Heart left ventricle (tissue), 16 donors: ENCODE data around the gene SH3RF2. TPM values are rescaled to one million over a fixed set of nuclear protein-coding genes. Genes with fewer than 3 reads are reported as not detected.

ENCODE experiments used
- ATAC-seq, 4 donors: fragments of 200-7000 bp; cut with Tn5 transposase; one replicate each; pipeline ENCODE4 v1.9.1; 2020 to 2022; ENCODE audit warnings: moderate library complexity in 4 of 4, mild to moderate bottlenecking in 3 of 4, moderate number of reproducible peaks in 1 of 4
- DNase-seq, 5 donors: peaks; one replicate each; pipeline ENCODE4 v3.0.0-alpha.2; 2020
- H3K27ac ChIP-seq, 12 donors: fragments of 200-600 bp; sonication (generic) in 4 of 12; one replicate each; pipeline versions ENCODE4 v1.5.0 to v1.8.0; 2016 to 2022; ENCODE audit warnings: mild to moderate bottlenecking in 2 of 12
- H3K27me3 ChIP-seq, 9 donors: fragments of 200-600 bp; sonication (generic) in 2 of 9; one replicate each; pipeline versions ENCODE4 v1.5.1 to v1.8.0; 2016 to 2022; ENCODE audit warnings: mild to moderate bottlenecking in 3 of 9
- H3K36me3 ChIP-seq, 9 donors: fragments of 200-600 bp; sonication (generic) in 2 of 9; one replicate each; pipeline versions ENCODE4 v1.5.0 to v1.8.0; 2018 to 2022; ENCODE audit warnings: mild to moderate bottlenecking in 2 of 9
- H3K4me1 ChIP-seq, 12 donors: fragments of 200-600 bp; sonication (generic) in 4 of 12; one replicate each; pipeline versions ENCODE4 v1.5.0 to v1.8.0; 2016 to 2022; ENCODE audit warnings: mild to moderate bottlenecking in 3 of 12
- H3K4me3 ChIP-seq, 12 donors: fragments of 200-600 bp; sonication (generic) in 4 of 12; one replicate each; pipeline versions ENCODE4 v1.5.0 to v1.8.0; 2017 to 2022; ENCODE audit warnings: mild to moderate bottlenecking in 9 of 12, moderate library complexity in 4 of 12
- H3K9me3 ChIP-seq, 12 donors: fragments of 200-600 bp; sonication (generic) in 4 of 12; one replicate each; pipeline versions ENCODE4 v1.5.0 to v1.8.0; 2016 to 2022; ENCODE audit warnings: mild to moderate bottlenecking in 1 of 12
- CTCF ChIP-seq, 12 donors: fragments of 200-600 bp; sonication (generic) in 4 of 12; IDR thresholded peaks; one replicate each; pipeline versions ENCODE4 v1.5.0 to v1.8.0; 2018 to 2022; ENCODE audit warnings: antibody characterized with exemption in 12 of 12, mild to moderate bottlenecking in 5 of 12
- POLR2A ChIP-seq, 2 donors: fragments of 450-650 bp; IDR thresholded peaks; one replicate each; pipeline ENCODE4 v1.6.1; 2017; ENCODE audit warnings: antibody characterized with exemption in 2 of 2, mild to moderate bottlenecking in 2 of 2, moderate library complexity in 2 of 2
- WGBS, 4 donors: extraction: QIAGEN DNeasy Blood & Tissue Kit in 2 of 4; methylation state at CpG; one replicate each; pipeline versions ENCODE4 v1.1.5 to v1.1.7; 2013 to 2018; 5-methylcytosine and 5-hydroxymethylcytosine counted together
- intact Hi-C, 10 donors: fragments of 100-400 bp; cut with DNase I; formaldehyde crosslinking; loops; one replicate each; pipeline versions ENCODE4 v1.11.1 to v1.14.2; 2022
- polyA plus RNA-seq, 2 donors: library from polyadenylated mRNA; stranded (reverse); fragments of 200-250 nt; gene quantifications; one replicate each; pipeline ENCODE4 v1.2.3, GENCODE V29; 2013
- total RNA-seq, 9 donors: library from RNA; depleted of rRNA in 2 of 9; stranded (reverse); fragments of >200 nt in 2 of 9; fragmentation: NEBNext Ultra II Directional in 3 of 9; extraction: Animal tissue kit (Norgen Biotek cat#: 25700) in 3 of 9; gene quantifications; one replicate each; pipeline versions ENCODE4 v1.1.0 to v1.2.4, GENCODE V29; 2016 to 2023
- donor health status: ischemic (EF 13 %, LVEDD 7.1; RV severe dilation, severe dysfunction).
- donor health status: healthy with polysubstance abuse.
- donor health status: DM: no; HTN: yes; CAD: no.
- donor health status: DM: no; HTN: no; CAD: no.
- donor health status: ischemic (EF 25% LVEDD 6.9; RV normal size, moderate dysfunction).
- donor health status: ischemic (EF 25% LVEDD 5.7; RV mildly dilated, moderate dysfunction).
- donor health status: healthy.
- donor health status: DM: yes; HTN: yes; CAD: no.
- donor health status: ischemic (EF 35%, LVEDD 5.7; RV mildly dilated, moderate dysfunction).
- donor health status: nonischemic (EF 11% LVEDD 7.7; RV severe dilation, severe dysfunction).
- donor health status: DM: yes; HTN: yes; CAD: no.
- donor health status: PGD.
- donor health status: ischemic (EF 29% LVEDD 5.4; RV normal size, mild dysfunction).
- donor health status: nonischemic (EF 23%, LVEDD 6.1; RV moderate dilation, normal function).

Gene SH3RF2
- total and polyA plus RNA-seq, 11 donors = 31.3 to 750 (median 180) TPM

GRCh38 chr5:145982572-145983318, 46.4 kb downstream of the SH3RF2 start:
- Histone ChIP-seq H3K4me3 (no peak overlapping the region), H3K27ac (peak overlapping the region in 2 of 12 donors; percentile 20 to 36), H3K4me1 (peaks cover 0 to 44% (median 18%) of the 10 kb centered on the region in 12 donors), H3K36me3 (no peaks in the 10 kb centered on the region), H3K27me3 (no peaks in the 10 kb centered on the region), H3K9me3 (no peaks in the 10 kb centered on the region)
- TF ChIP-seq POLR2A (IDR thresholded peaks at IDR 0.05) = no peak
- TF ChIP-seq CTCF (IDR thresholded peaks at IDR 0.05) = no peak
- intact Hi-C loops = loop anchor here in 2 of 10 donors (5.0 kb wide), 1 partner anchor 45 kb away; the partner anchor contains the start of gene SH3RF2 (in 2 of the 2)
- DNase-seq (no peak), ATAC-seq (no peak)
- WGBS, 4 donors = 71 to 80% (median 76%) methylated on average over 3 of the region's 3 CpGs

GRCh38 chr5:145983446-145983845, 47.1 kb downstream of the SH3RF2 start:
- Histone ChIP-seq H3K9me3 (no peaks in the 10 kb centered on the region), H3K36me3 (no peaks in the 10 kb centered on the region), H3K27ac (peak overlapping the region in 2 of 12 donors; percentile 20 to 36), H3K4me1 (peaks cover 0 to 37% (median 12%) of the 10 kb centered on the region in 12 donors), H3K4me3 (no peak overlapping the region), H3K27me3 (no peaks in the 10 kb centered on the region)
- peak; percentile 35 to 68 (median 43) for ATAC-seq
- DNase-seq = peak in 2 of 5 donors; percentile 14 to 31
- no peak for TF ChIP-seq CTCF (IDR thresholded peaks at IDR 0.05)
- no peak for TF ChIP-seq POLR2A (IDR thresholded peaks at IDR 0.05)
- 30 to 50% (median 41%) methylated on average over 2 of the region's 2 CpGs for WGBS, 4 donors
- intact Hi-C loops = loop anchor here in 2 of 10 donors (5.0 kb wide), 1 partner anchor 46 kb away; the partner anchor contains the start of gene SH3RF2 (in 2 of the 2)

- no peak overlapping the region for H3K4me3 ChIP-seq
- no peak for DNase-seq
- WGBS, 4 donors = 57 to 68% (median 62%) methylated on average over 2 of the region's 2 CpGs
- H3K27ac ChIP-seq = peak overlapping the region in 2 of 12 donors; percentile 17 to 20
- H3K9me3 ChIP-seq = no peaks in the 10 kb centered on the region
- peak in 2 of 4 donors; percentile 40 to 66 for ATAC-seq
- no peaks in the 10 kb centered on the region for H3K27me3 ChIP-seq
- peaks cover 0 to 31% (median 7%) of the 10 kb centered on the region in 12 donors for H3K4me1 ChIP-seq
- no peak for TF ChIP-seq CTCF (IDR thresholded peaks at IDR 0.05)
- TF ChIP-seq POLR2A (IDR thresholded peaks at IDR 0.05) = no peak
- H3K36me3 ChIP-seq = no peaks in the 10 kb centered on the region
- intact Hi-C loops = loop anchor here in 2 of 10 donors (5.0 kb wide), 1 partner anchor 47 kb away; the partner anchor contains the start of gene SH3RF2 (in 2 of the 2)
These were observed 47.7 kb downstream of the SH3RF2 start for GRCh38 chr5:145984072-145984471.

DNA sequence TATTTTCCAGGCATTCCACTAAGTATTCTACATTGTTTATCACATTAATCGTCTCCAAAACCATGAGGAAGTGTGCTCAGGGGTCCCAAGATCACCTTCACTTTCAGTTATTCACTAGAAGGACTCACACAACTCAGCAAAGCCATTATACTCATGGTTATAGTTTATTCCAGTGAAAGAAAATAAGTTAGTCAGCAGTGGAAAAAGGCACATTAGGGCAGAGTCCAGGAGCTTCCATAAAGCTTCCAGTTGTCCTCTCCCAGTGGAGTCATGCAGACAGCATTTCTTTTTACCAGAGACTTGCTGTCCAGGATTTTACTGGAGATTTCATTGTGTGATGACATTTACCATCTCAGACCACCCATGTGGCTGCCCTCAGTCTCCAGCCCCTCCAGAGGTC, 51.5 kb downstream of the SH3RF2 start:
- TF ChIP-seq CTCF (IDR thresholded peaks at IDR 0.05) (no peak), POLR2A (IDR thresholded peaks at IDR 0.05) (no peak)
- no peaks in the 10 kb centered on the region for H3K36me3 ChIP-seq
- no peaks in the 10 kb centered on the region for H3K27me3 ChIP-seq
- ATAC-seq (no peak), DNase-seq (no peak)
- no peak overlapping the region for H3K27ac ChIP-seq
- intact Hi-C loops = loop anchor here in 1 of 10 donors (2.0 kb wide), 1 partner anchor 41 kb away; no protein-coding TSS in a partner anchor
- WGBS, 4 donors = 73 to 84% (median 74%) methylated on average over 1 of the region's 1 CpG
- peaks cover 0 to under 1% (median 0%) of the 10 kb centered on the region in 12 donors for H3K9me3 ChIP-seq
- peaks cover 0 to 23% (median 4%) of the 10 kb centered on the region in 12 donors for H3K4me1 ChIP-seq
- no peak overlapping the region for H3K4me3 ChIP-seq
